NCI-H146 treated with DMSO at 0.1 percent for 48 hours (cell line): ENCODE data around the gene PTPRQ.
"Not testable (repeated sequence)": the region's sequence is repeated elsewhere in the genome, so short reads cannot be mapped to it uniquely, and the experiment has no call there.

ENCODE experiments used
- DNase-seq: peaks from one replicate; lab custom pipeline; 2025; ENCODE audit not compliant: unreplicated experiment; lab: John Stamatoyannopoulos, UW

Gene PTPRQ

GRCh38 chr12:80636832-80637231, 192.8 kb downstream of the PTPRQ start:
- DNase-seq: no peak

- DNase-seq: no peak
Observed at GRCh38 chr12:80641936-80642335, 197.9 kb downstream of the PTPRQ start.

GRCh38 chr12:80643961-80644360, 199.9 kb downstream of the PTPRQ start:
- DNase-seq: no peak

GRCh38 chr12:80648881-80649280, 204.8 kb downstream of the PTPRQ start:
- DNase-seq: no peak

GRCh38 chr12:80655751-80656150, 211.7 kb downstream of the PTPRQ start:
- DNase-seq: no peak

- no peak for DNase-seq
Observed at GRCh38 chr12:80659512-80660063, 215.6 kb downstream of the PTPRQ start.

- DNase-seq: no peak
Observed at GRCh38 chr12:80662586-80662985, 218.6 kb downstream of the PTPRQ start.

GRCh38 chr12:80670214-80670613, 226.2 kb downstream of the PTPRQ start:
- DNase-seq: no peak

- DNase-seq: not testable (repeated sequence)
Observed at GRCh38 chr12:80676042-80676636, 232.1 kb downstream of the PTPRQ start.

GRCh38 chr12:80676856-80677255, 232.8 kb downstream of the PTPRQ start:
- DNase-seq: no peak

- no peak for DNase-seq
Observed at GRCh38 chr12:80677994-80678393, 234.0 kb downstream of the PTPRQ start.

- DNase-seq: no peak
Observed at GRCh38 chr12:80679346-80680131, 235.5 kb downstream of the PTPRQ start.

GRCh38 chr12:80681287-80681686, 237.3 kb downstream of the PTPRQ start:
- no peak for DNase-seq

- DNase-seq: no peak
Observed at GRCh38 chr12:80681786-80682185, 237.8 kb downstream of the PTPRQ start.

- no peak for DNase-seq
Observed at GRCh38 chr12:80684077-80684495, 240.1 kb downstream of the PTPRQ start.

GRCh38 chr12:80690090-80690489, 246.1 kb downstream of the PTPRQ start:
- DNase-seq: no peak

- no peak for DNase-seq
Observed at GRCh38 chr12:80690513-80690912, 246.5 kb downstream of the PTPRQ start.

GRCh38 chr12:80692114-80692513, 248.1 kb downstream of the PTPRQ start:
- no peak for DNase-seq

GRCh38 chr12:80697270-80697887, 253.3 kb downstream of the PTPRQ start:
- DNase-seq: no peak

GRCh38 chr12:80698256-80698655, 254.2 kb downstream of the PTPRQ start:
- no peak for DNase-seq

- no peak for DNase-seq
Observed at GRCh38 chr12:80698847-80699542, 255.0 kb downstream of the PTPRQ start.
